Activated CD8-positive, alpha-beta memory T cell treated with anti-CD3 and anti-CD28 coated beads for 4 hours (primary cell): Measurements from ENCODE around the gene IPCEF1.
"Not testable (repeated sequence)": the region's sequence is repeated elsewhere in the genome, so short reads cannot be mapped to it uniquely, and the experiment has no call there.

Experiments
- DNase-seq, 2 donors: peaks; one replicate each; pipeline ENCODE4 v3.0.0-alpha.2; 2020; ENCODE audit warnings: low read depth in 2 of 2

Gene IPCEF1

DNA sequence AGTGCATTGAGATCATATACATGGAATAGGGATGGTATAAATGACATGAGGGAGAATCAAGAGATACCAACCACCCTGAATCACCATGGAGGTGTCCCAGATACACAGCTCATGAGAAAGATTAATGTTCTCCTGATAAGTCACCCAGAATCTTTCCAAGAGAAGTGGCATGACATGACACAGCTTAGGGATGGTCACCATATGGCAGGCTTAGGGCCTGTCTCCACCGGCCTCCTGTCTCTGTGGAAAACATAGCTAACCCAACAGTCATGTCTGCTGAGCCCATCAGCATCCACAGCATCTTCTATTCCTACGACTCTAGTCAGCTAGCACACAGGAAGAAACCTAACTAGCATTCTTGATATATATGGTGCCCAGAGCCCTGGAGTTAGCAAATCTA, 133.3 kb downstream of the IPCEF1 start:
- no peak for DNase-seq

DNA sequence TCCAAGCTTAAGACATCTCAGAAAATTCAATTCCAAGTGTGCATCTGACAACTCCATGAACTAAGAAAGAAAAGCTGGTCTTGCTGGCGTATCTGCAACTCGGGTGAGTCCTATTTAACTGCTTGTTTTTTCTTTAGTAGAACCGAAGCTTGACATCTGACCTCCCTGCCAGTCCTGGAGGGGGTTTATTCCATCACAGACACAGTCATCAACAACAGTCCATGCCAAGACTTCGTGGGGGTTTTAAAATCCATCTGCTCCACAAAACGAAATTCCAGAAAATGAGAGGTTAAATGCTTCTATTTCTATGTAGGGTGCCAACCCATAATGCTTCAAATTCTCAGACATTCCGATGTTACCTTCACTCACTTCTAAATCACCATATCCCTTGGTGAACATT, 133.9 kb downstream of the IPCEF1 start:
- no peak for DNase-seq

- no peak for DNase-seq
Observed at GRCh38 chr6:154219250-154219649, 137.4 kb downstream of the IPCEF1 start.

DNA sequence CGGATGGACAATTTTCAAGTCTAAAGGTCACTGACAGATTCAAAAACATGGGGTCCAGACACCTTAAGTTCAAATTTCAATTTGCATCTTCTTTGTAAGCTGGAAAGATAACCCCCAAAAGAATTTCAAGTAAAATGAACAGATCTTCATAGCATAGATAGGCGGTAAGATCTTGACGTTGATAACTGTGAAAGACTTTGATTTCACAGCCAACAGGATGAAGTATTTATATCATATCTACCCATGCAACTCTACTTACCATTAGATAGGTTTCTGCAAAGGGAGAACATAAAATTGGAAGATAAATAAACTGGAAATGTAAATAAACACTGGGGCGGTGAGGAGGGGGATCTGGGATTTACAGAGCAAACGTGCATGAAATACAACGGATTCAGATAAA, 137.8 kb downstream of the IPCEF1 start:
- no peak for DNase-seq

DNA sequence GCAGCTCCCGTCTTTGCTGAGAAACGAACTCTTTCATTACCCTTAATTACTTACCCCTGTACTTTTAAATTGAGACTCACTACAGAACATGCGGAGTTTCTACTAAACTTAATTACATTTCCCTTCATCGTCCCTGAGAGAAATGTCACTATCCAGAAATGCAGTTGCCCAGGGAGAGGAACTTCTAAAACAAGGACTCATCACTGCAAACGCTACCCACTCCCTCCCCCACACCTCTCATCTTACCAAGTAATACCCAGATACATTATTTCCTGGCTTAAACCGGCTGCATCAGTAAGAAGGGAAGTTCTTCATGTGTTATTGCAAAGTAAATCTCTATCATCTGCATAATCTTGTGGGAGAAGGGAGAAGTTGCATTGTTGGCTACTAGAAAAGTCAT, 138.3 kb downstream of the IPCEF1 start:
- DNase-seq = no peak

DNA sequence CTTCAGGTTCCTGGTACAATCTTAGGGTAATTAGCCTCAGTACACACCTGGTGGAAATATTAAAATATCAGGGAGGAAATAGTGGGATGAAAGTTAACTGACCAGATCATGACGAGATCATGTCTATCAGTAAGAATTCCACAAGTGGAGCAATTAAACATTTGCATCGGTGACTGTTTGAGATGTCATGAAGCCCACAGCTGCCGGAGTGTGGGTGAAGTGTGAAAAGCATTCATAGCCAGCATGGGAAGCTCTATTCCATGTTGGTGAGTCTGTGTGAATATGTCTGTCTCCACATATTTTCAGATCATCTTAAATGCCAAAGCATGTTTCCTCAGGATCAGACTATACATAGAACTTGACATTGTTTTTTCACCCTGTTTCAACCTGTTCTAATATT, 142.8 kb downstream of the IPCEF1 start:
- DNase-seq = no peak

- no peak for DNase-seq
Observed at GRCh38 chr6:154210678-154211077, 145.9 kb downstream of the IPCEF1 start.

- no peak for DNase-seq
Observed at GRCh38 chr6:154209555-154209954, 147.0 kb downstream of the IPCEF1 start.

DNA sequence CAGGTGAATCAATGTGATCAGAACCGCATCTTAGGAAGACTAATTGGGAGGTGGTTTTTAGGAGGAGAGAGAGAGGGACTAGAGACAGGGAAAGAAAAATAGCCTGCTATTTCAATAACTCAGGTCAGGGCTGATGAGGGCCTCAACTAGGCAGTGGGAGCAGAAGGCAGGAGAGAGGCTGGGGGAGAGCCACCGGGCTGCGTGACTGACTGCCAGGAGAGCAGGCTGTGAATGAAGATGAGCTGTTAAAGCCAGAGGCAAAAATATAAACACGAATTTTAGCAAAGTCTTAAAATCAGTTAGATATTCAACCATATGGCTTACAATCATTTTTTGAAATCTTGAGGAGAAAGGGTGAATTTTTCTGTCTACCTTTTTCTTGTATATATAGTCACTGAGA, 149.6 kb downstream of the IPCEF1 start:
- no peak for DNase-seq

- DNase-seq = no peak
Observed at GRCh38 chr6:154206141-154206540, 150.5 kb downstream of the IPCEF1 start.

- DNase-seq = no peak
Observed at GRCh38 chr6:154202958-154203357, 153.6 kb downstream of the IPCEF1 start.

- DNase-seq = no peak
Observed at GRCh38 chr6:154202339-154202738, 154.3 kb downstream of the IPCEF1 start.

DNA sequence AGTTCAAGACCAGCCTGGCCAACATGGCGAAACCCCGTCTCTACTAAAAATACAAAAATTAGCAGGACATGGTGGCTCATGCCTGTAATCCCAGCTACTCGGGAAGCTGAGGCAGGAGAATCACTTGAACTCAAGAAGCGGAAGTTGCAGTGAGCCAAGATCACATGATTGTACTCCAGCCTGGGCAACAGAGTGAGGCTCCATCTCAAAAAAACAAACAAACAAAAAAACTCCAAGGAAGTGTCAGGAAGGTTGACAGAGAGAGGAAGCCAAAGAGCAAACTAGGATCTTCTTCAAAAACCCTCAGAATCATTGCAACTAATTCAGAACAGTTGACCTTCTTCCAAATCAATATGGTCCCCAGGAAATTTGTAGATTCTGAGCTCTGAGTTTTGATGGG, 154.9 kb downstream of the IPCEF1 start:
- DNase-seq = not testable (repeated sequence)

DNA sequence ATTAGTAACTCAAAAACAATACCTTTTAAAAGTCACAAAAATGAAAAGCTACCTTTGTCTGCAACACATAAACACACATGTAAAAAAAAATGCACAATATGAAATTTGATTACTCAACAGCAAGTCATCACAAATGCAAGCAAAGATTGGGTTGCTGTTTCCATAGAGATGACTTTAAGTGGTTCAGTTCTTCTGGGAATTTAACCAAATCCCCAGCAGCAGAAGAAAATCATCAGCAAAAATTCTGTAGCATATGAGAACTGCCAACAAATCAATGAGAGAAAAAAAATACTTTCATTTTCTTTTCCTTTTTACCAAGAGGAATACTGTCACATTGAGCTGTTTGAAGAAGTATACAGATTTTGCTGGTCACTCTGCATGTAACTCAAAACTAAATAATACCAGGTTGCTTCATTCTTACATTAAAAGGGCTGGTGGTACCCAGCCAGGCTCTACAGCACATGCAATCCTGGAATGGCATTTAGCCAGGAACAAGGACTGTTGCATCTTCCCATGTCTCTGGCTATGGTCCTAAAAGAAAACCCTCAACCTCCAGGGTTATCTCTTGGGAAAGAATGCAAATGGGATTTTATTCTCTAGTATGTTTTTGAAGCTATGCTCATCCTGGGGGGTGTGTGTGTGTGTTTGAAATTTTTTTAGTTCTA, 159.3 kb downstream of the IPCEF1 start:
- DNase-seq = no peak

- DNase-seq = no peak
Observed at GRCh38 chr6:154196333-154196885, 160.2 kb downstream of the IPCEF1 start.

DNA sequence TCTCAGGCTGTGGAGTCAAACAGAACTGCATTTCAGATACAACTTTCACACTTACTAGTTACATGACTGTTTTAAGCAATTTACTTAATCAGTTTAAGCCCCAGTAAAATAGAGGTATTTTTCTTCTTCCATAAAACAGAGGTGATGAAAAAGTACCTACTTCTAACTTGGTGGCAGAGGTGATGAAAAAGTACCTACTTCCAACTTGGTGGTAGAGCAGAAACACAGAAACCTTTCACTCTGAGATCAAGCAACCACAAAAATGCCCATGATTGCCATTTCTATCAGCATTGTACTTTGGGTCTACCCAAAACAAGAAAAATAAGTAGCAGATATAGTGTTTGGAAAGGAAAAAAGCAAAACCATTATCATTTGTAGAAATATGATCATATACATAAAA, 168.9 kb downstream of the IPCEF1 start:
- DNase-seq = no peak

- DNase-seq = no peak
Observed at GRCh38 chr6:154187203-154187602, 169.4 kb downstream of the IPCEF1 start.

DNA sequence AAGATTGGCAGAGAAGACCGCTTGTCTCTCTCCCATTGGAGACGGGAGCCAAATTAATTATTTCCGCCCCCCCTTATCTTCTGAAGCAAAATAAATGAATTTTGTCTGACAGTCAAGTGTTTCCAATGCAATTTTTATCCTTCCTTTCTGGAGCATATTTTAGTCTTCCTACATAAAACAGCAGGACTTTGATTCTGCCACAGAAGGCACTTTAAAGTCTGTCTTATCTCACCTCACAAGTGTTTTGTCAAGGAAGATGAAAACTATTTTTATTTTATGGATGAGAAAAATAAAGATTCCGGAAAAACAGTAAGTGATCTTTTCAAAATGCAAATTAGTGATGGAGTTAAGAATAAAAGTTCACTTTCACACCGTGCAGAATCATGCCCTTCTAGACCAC, 177.2 kb downstream of the IPCEF1 start:
- no peak for DNase-seq

DNA sequence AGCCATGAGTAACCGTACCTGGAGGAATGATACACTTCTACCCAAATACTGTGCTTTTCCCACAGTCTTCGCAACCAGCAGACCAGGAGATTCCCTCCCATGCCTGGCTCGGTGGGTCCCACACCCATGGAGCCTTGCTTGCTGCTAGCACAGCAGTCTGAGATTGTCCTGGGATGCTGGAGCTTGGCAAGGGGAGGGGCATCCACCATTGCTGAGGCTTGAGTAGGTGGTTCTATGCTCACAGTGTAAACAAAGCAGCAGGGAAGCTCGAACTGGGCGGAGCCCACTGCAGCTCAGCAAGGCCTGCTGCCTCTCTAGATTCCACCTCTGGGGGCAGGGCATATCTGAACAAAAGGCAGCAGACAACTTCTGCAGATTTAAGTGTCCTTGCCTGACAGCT, 184.2 kb downstream of the IPCEF1 start:
- DNase-seq = not testable (repeated sequence)

- DNase-seq = no peak
Observed at GRCh38 chr6:154170106-154170505, 186.5 kb downstream of the IPCEF1 start.

- no peak for DNase-seq
Observed at GRCh38 chr6:154169193-154169847, 187.3 kb downstream of the IPCEF1 start.

DNA sequence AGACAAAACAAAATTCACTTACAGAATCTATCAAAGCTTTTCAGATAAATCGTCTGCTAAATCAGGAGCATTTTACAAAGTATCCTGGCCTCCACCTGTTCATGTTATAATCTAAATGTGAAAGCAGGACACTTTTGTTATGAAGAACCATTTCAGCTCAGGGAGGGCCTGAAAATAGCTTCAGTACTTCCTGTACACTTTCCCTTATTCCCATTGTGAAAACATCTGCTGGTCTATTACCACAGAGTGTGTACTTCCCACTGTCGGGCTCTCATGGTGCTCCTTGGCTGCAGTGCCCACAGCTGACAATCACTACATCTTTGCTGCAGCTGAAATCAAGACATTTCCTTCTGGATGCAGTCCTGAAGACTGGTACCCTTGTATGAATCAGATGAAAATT, 189.5 kb downstream of the IPCEF1 start:
- DNase-seq = no peak

DNA sequence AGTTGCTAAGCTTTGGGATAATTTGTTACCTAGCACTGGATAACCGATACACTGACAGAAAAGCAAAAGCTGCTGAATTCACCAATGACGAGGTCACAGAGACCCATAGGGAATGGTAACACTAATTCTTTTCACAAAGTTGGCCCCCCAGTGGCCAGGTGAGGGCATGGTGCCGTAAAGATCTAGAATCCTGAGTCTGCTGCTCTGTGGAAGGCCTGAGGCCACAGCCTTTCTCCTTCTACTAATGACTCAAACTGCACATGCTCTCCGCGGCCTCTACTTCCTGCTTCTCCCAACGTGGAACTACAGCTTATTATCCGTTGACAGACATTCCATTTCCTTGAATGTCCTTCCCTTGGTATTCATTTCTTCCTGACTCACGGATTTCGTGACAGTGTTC, 190.5 kb downstream of the IPCEF1 start:
- no peak for DNase-seq

- no peak for DNase-seq
Observed at GRCh38 chr6:154165478-154165877, 191.1 kb downstream of the IPCEF1 start.
